Heart right ventricle (tissue), 16 donors: ENCODE data around the gene BICC1. TPM values are rescaled to one million over a fixed set of nuclear protein-coding genes. Genes with fewer than 3 reads are reported as not detected.

Experiments
- ATAC-seq, 8 donors: fragments of 200-7000 bp; cut with Tn5 transposase; one replicate each; pipeline ENCODE4 v1.9.1; 2020; ENCODE audit warnings: mild to moderate bottlenecking in 8 of 8, moderate library complexity in 8 of 8, moderate number of reproducible peaks in 1 of 8
- DNase-seq, 2 donors: peaks; one replicate each; pipeline ENCODE4 v3.0.0-alpha.2; 2020
- H3K27ac ChIP-seq, 10 donors: fragments of 200-600 bp; sonication (generic) in 2 of 10; one replicate each; pipeline versions ENCODE4 v1.5.0 to v1.8.0; 2020 to 2022; ENCODE audit warnings: mild to moderate bottlenecking in 3 of 10
- H3K27me3 ChIP-seq, 7 donors: fragments of 200-600 bp; one replicate each; pipeline ENCODE4 v1.8.0; 2021 to 2022; ENCODE audit warnings: mild to moderate bottlenecking in 2 of 7
- H3K36me3 ChIP-seq, 9 donors: fragments of 200-600 bp; sonication (generic) in 1 of 9; one replicate each; pipeline versions ENCODE4 v1.5.0 to v1.8.0; 2020 to 2022; ENCODE audit warnings: mild to moderate bottlenecking in 2 of 9
- H3K4me1 ChIP-seq, 9 donors: fragments of 200-600 bp; sonication (generic) in 1 of 9; one replicate each; pipeline versions ENCODE4 v1.5.0 to v1.8.0; 2020 to 2022; ENCODE audit warnings: mild to moderate bottlenecking in 4 of 9
- H3K4me3 ChIP-seq, 10 donors: fragments of 200-600 bp; sonication (generic) in 2 of 10; one replicate each; pipeline versions ENCODE4 v1.5.0 to v1.8.0; 2020 to 2022; ENCODE audit warnings: mild to moderate bottlenecking in 7 of 10, moderate library complexity in 2 of 10
- H3K9me3 ChIP-seq, 11 donors: fragments of 200-600 bp in 10 of 11; sonication (generic) in 2 of 11; one replicate each; pipeline versions ENCODE4 v1.5.0 to v1.8.0; 2013 to 2022; ENCODE audit warnings: mild to moderate bottlenecking in 2 of 11, control low read depth in 1 of 11, moderate library complexity in 1 of 11
- WGBS, 2 donors: extraction: QIAGEN DNeasy Blood & Tissue Kit; methylation state at CpG; one replicate each; pipeline ENCODE4 v1.1.7; 2013; ENCODE audit warnings: inconsistent platforms in 1 of 2; 5-methylcytosine and 5-hydroxymethylcytosine counted together
- intact Hi-C, 10 donors: fragments of 100-400 bp; cut with DNase I; formaldehyde crosslinking; loops; one replicate each; pipeline versions ENCODE4 v1.11.1 to v1.14.2; 2022
- polyA plus RNA-seq, 2 donors: library from polyadenylated mRNA; stranded (reverse); fragments of 200-250 nt; gene quantifications; one replicate each; pipeline ENCODE4 v1.2.3, GENCODE V29; 2013
- total RNA-seq, 10 donors: library from RNA; stranded (reverse); fragmentation: NEBNext Ultra II Directional in 3 of 10; extraction: Animal tissue kit (Norgen Biotek cat#: 25700) in 3 of 10; gene quantifications; one replicate each; pipeline versions ENCODE4 v1.2.1 to v1.2.4, GENCODE V29; 2021 to 2023
- TF ChIP-seq, protein P1 (sequence below), 9 donors: fragments of 200-600 bp; sonication (generic) in 2 of 9; IDR thresholded peaks; one replicate each; pipeline versions ENCODE4 v1.5.0 to v1.8.0; 2021 to 2022; ENCODE audit warnings: antibody characterized with exemption in 9 of 9, mild to moderate bottlenecking in 5 of 9, moderate library complexity in 1 of 9
- donor health status: Arrhythmogenic right ventricular cardiomyopathy.
- donor health status: ischemic (EF 13 %, LVEDD 7.1; RV severe dilation, severe dysfunction).
- donor health status: healthy with polysubstance abuse.
- donor health status: DM: no; HTN: yes; CAD: no.
- donor health status: DM: no; HTN: no; CAD: no.
- donor health status: ischemic (EF 25% LVEDD 6.9; RV normal size, moderate dysfunction).
- donor health status: ischemic (EF 25% LVEDD 5.7; RV mildly dilated, moderate dysfunction).
- donor health status: healthy.
- donor health status: DM: yes; HTN: yes; CAD: no.
- donor health status: Ischemic cardiomyopathy.
- donor health status: ischemic (EF 35%, LVEDD 5.7; RV mildly dilated, moderate dysfunction).
- donor health status: nonischemic (EF 11% LVEDD 7.7; RV severe dilation, severe dysfunction).
- donor health status: DM: yes; HTN: yes; CAD: no.
- donor health status: PGD.
- donor health status: ischemic (EF 29% LVEDD 5.4; RV normal size, mild dysfunction).
- donor health status: nonischemic (EF 23%, LVEDD 6.1; RV moderate dilation, normal function).

Gene BICC1
- total and polyA plus RNA-seq, 12 donors: 1.6 to 9.2 (median 5.0) TPM

DNA sequence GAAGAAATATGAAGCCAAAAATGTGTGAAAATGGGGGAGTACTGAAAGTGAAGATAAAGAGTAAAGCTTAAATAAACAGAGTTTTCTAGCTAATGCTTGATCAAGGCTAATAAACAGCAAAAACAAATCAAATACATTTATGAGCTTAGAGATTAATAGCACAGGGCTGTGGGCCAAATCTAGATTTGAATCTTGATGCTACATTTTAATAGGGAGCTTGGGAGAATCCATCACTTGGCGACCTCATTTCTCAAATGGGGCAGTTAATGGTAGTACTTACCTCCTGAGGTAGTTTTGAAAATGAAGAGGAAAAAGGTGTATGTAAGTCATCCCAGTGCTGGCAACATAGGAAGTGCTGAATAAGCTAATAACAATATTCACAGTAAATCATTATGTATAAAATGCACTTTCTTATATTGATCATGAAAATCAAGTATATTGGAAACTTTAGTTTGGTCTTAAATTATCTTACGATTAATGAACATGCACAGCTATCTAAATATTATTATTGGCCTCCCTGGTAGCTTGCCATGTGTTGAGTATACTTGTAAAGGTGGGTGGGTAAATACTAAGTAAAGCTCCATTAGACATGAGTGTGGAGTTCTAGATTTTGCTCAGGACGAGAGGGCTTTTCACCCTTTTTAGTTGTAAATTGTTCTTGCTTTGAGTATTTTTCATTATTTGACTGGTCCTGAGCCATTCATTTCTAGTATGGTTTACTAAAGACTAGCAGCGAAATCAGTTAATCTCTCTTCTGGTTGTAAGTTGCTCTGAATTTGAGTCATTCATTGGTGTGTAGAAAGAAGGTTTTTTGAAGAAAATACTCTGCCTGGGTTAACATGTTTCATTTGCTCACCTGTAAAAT lies 5.1 kb downstream of the BICC1 start:
- peaks cover 0 to 11% (median 0%) of the 10 kb centered on the region in 9 donors for H3K4me1 ChIP-seq
- TF ChIP-seq, protein P1, sequence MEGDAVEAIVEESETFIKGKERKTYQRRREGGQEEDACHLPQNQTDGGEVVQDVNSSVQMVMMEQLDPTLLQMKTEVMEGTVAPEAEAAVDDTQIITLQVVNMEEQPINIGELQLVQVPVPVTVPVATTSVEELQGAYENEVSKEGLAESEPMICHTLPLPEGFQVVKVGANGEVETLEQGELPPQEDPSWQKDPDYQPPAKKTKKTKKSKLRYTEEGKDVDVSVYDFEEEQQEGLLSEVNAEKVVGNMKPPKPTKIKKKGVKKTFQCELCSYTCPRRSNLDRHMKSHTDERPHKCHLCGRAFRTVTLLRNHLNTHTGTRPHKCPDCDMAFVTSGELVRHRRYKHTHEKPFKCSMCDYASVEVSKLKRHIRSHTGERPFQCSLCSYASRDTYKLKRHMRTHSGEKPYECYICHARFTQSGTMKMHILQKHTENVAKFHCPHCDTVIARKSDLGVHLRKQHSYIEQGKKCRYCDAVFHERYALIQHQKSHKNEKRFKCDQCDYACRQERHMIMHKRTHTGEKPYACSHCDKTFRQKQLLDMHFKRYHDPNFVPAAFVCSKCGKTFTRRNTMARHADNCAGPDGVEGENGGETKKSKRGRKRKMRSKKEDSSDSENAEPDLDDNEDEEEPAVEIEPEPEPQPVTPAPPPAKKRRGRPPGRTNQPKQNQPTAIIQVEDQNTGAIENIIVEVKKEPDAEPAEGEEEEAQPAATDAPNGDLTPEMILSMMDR (IDR thresholded peaks at IDR 0.05): no peak
- intact Hi-C loops: loop anchor here in 1 of 10 donors (10.0 kb wide), 1 partner anchor 257 kb away; no protein-coding TSS in a partner anchor
- H3K27me3 ChIP-seq: peaks cover 0 to 46% (median 20%) of the 10 kb centered on the region in 7 donors
- peaks cover 0 to 3% (median 0%) of the 10 kb centered on the region in 11 donors for H3K9me3 ChIP-seq
- H3K36me3 ChIP-seq: no peaks in the 10 kb centered on the region
- DNase-seq: no peak
- 75 to 86% methylated on average over 4 of the region's 4 CpGs for WGBS, 2 donors
- no peak for ATAC-seq
- no peak overlapping the region for H3K27ac ChIP-seq
- H3K4me3 ChIP-seq: peak overlapping the region in 1 of 10 donors; percentile 9

DNA sequence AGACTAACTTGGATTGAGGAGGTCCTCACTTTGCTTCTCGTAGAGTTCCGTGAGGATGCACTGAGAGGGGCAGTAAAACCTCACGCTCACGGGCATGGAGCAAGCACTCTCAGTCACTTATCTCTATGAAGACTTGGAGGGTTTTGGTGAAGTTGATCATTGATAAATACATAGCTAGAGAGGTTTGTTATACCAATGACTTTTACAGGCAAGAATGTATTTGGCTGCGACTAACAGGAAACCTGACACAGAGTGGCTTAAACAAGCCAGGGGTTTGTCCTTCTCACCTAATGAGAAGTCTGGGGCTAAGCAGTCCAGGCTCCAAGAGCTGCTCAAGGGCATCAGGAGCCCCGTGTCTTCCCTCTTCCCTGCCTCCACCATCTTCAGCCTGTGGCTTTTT lies 6.1 kb downstream of the BICC1 start:
- TF ChIP-seq, protein P1 (IDR thresholded peaks at IDR 0.05): no peak
- ATAC-seq: no peak
- H3K36me3 ChIP-seq: no peaks in the 10 kb centered on the region
- peaks cover 0 to 4% (median 0%) of the 10 kb centered on the region in 9 donors for H3K4me1 ChIP-seq
- no peak for DNase-seq
- peaks cover 0 to 3% (median 0%) of the 10 kb centered on the region in 11 donors for H3K9me3 ChIP-seq
- no peak overlapping the region for H3K4me3 ChIP-seq
- peaks cover 0 to 37% (median 15%) of the 10 kb centered on the region in 7 donors for H3K27me3 ChIP-seq
- WGBS, 2 donors: 70 to 73% methylated on average over 6 of the region's 6 CpGs
- intact Hi-C loops: loop anchor here in 1 of 10 donors (10.0 kb wide), 1 partner anchor 256 kb away; no protein-coding TSS in a partner anchor
- no peak overlapping the region for H3K27ac ChIP-seq

DNA sequence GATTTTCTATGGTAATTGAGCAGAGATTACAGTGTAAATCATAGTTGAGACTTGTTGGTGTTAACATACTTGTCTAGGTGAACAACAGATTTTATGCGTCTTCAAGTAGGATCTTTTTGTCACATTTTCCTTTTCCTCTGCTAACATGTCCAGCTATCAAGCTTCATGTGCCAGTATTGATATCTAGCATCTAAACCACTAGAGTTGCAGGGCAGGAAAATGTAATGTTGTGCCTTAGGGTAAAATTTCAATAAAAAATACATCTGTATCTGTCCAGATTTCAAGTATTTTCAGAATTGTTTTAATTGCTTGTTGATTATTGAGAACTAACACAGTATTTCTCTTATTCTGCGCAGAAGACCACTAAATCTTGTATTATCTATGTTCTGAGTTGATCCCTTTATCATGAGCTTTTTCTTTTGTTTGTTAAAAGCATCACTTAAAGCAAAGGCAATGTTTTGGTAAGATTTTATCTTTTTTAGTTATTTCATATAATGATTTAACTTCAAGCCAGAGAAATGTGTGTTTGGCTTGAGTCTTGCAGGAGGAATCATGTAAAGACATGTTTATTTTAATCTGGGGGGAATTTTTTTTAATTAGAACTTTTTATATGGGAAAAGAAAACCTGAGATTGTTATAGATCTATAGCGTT lies 16.5 kb downstream of the BICC1 start:
- TF ChIP-seq, protein P1 (IDR thresholded peaks at IDR 0.05): no peak
- Histone ChIP-seq H3K4me1 (no peaks in the 10 kb centered on the region), H3K27ac (no peak overlapping the region), H3K27me3 (no peaks in the 10 kb centered on the region), H3K4me3 (no peak overlapping the region), H3K36me3 (no peaks in the 10 kb centered on the region), H3K9me3 (peaks cover 0 to 45% (median 3%) of the 10 kb centered on the region in 11 donors)
- intact Hi-C loops: no loop called here
- WGBS, 2 donors: 55 to 82% methylated on average over 3 of the region's 3 CpGs
- no peak for DNase-seq
- no peak for ATAC-seq

DNA sequence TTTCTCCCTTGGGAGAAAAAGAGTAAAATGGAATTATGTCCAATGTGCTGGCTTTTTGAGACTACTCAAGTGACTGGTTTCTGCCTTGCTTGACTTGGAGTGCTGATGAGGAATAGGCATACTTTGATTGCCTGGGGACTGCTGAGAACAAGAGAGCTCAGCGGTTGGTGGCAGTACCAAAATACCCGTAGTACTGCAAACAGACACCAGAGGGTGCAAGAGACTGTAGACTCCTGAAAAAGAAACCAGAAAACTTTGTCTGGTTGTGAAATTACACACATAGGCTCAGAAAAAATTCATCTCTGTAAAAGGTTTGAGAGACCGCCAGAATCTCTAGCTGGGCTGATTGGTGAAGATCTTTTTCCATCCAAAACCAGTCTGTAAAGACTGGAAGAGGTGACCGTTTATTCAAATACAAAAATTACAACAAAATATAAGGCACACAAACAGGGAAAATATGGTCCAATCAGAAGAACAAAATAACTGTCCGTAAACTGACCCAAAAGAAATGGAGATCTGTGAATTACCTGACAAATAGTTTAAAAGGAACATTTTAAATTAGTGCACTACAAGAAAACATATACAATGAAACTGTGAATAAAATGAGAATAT lies 18.5 kb downstream of the BICC1 start:
- Histone ChIP-seq H3K27me3 (no peaks in the 10 kb centered on the region), H3K27ac (no peak overlapping the region), H3K36me3 (no peaks in the 10 kb centered on the region), H3K9me3 (peaks cover 0 to 54% (median 10%) of the 10 kb centered on the region in 11 donors), H3K4me1 (no peaks in the 10 kb centered on the region), H3K4me3 (no peak overlapping the region)
- WGBS, 2 donors: 46 to 52% methylated on average over 5 of the region's 5 CpGs
- DNase-seq (peak in 1 of 2 donors; percentile 32), ATAC-seq (no peak)
- intact Hi-C loops: loop anchor here in 1 of 10 donors (10.0 kb wide), 1 partner anchor 114 kb away; no protein-coding TSS in a partner anchor
- TF ChIP-seq, protein P1 (IDR thresholded peaks at IDR 0.05): peak; percentile 39 to 75 (median 64)
